DOHH2 (cell line): ENCODE results near the gene GLP2R.

ENCODE experiments used
- EZH2phosphoT487 ChIP-seq: fragments of 200-600 bp; sonication (generic); IDR thresholded peaks from 2 replicates; pipeline ENCODE4 v1.6.1; 2017; ENCODE audit warnings: borderline replicate concordance, mild to moderate bottlenecking, antibody characterized with exemption, low read length, moderate library complexity, mixed read lengths
- TF ChIP-seq, protein P1 (sequence below): fragments of 200-600 bp; sonication (generic); IDR thresholded peaks from one replicate; pipeline ENCODE4 v1.5.1; 2014; ENCODE audit warnings: antibody characterized with exemption, mild to moderate bottlenecking, low read depth, low read length; ENCODE audit not compliant: poor library complexity, severe bottlenecking

DNA sequence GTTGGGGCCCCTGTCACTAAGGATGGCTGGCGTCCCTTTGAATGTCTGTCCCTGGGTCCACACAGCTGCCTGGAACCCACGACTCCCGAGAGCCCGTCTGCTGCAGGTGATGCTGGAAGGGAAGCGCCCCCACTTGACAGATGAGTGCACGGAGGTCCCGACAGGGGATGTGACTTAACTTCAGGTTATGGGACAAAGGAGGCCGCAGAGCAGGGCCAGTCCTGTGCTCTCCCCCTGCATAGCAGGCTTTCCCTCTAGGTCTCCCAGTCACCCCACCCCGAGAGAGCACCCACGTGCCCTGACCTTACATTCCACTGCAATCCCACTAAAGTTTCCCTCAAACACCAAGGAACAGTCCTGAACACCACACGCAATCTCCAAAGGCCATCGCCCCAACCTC, 85.4 kb downstream of the GLP2R start:
- TF ChIP-seq, protein P1, sequence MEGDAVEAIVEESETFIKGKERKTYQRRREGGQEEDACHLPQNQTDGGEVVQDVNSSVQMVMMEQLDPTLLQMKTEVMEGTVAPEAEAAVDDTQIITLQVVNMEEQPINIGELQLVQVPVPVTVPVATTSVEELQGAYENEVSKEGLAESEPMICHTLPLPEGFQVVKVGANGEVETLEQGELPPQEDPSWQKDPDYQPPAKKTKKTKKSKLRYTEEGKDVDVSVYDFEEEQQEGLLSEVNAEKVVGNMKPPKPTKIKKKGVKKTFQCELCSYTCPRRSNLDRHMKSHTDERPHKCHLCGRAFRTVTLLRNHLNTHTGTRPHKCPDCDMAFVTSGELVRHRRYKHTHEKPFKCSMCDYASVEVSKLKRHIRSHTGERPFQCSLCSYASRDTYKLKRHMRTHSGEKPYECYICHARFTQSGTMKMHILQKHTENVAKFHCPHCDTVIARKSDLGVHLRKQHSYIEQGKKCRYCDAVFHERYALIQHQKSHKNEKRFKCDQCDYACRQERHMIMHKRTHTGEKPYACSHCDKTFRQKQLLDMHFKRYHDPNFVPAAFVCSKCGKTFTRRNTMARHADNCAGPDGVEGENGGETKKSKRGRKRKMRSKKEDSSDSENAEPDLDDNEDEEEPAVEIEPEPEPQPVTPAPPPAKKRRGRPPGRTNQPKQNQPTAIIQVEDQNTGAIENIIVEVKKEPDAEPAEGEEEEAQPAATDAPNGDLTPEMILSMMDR: no peak
- TF ChIP-seq EZH2phosphoT487: no peak
